ENCODE results near the gene NDUFS4. TPM values are rescaled to one million over a fixed set of nuclear protein-coding genes. Genes with fewer than 3 reads are reported as not detected.
"Not testable (repeated sequence)": the region's sequence is repeated elsewhere in the genome, so short reads cannot be mapped to it uniquely, and the experiment has no call there.

The NDUFS4 gene
- total RNA-seq, 1 donor from 2014 or later: 71.8 TPM

GRCh38 chr5:53681079-53681478 lies 120.6 kb downstream of the NDUFS4 start:
- Mint-ChIP-seq H3K27ac (no peak overlapping the region), H3K27me3 (ENCODE audit: low read depth) (no peaks in the 10 kb centered on the region), H3K4me3 (no peak overlapping the region), H3K9me3 (peaks cover 6% of the 10 kb centered on the region), H3K4me1 (peaks cover 2% of the 10 kb centered on the region), H3K36me3 (peaks cover 16% of the 10 kb centered on the region)
- no peak for TF ChIP-seq CTCF (IDR thresholded peaks at IDR 0.05; ENCODE audit: unreplicated experiment)
- no peak for DNase-seq (ENCODE audit: low spot score in 2 of 2, unreplicated experiment in 2 of 2)

- H3K27ac Mint-ChIP-seq: no peak overlapping the region
- H3K27me3 Mint-ChIP-seq (ENCODE audit: low read depth): no peaks in the 10 kb centered on the region
- H3K4me3 Mint-ChIP-seq: no peak overlapping the region
- H3K36me3 Mint-ChIP-seq: peaks cover 54% of the 10 kb centered on the region
- no peaks in the 10 kb centered on the region for H3K4me1 Mint-ChIP-seq
- H3K9me3 Mint-ChIP-seq: peaks cover 66% of the 10 kb centered on the region
- DNase-seq (ENCODE audit: low spot score in 2 of 2, unreplicated experiment in 2 of 2): no peak
- no peak for TF ChIP-seq CTCF (IDR thresholded peaks at IDR 0.05; ENCODE audit: unreplicated experiment)
Observed at GRCh38 chr5:53691014-53691413, 130.6 kb downstream of the NDUFS4 start.

DNA sequence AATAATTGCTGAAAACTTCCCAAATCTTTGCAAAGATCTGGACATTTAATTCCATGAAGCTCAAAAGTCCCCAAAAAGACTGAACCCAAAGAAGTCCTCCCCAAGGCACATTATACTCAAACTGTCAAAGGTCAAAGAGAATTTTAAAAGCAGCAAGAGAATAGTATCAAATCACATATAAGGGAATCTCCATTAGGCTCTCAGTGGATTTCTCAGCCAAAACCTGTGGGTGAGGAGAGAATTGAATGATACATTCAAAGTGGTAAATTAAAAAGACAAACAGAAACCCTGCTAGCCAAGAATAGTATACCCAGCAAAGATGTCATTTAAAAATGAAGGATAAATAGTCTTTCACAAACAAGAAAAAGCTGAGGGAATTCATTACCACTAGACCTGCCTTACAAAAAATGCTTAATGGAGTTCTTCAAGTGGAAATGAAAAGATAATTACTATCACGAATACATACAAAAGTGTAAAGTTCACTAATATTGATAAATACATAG lies 134.1 kb downstream of the NDUFS4 start:
- no peak overlapping the region for H3K4me3 Mint-ChIP-seq
- H3K27me3 Mint-ChIP-seq (ENCODE audit: low read depth): no peaks in the 10 kb centered on the region

DNA sequence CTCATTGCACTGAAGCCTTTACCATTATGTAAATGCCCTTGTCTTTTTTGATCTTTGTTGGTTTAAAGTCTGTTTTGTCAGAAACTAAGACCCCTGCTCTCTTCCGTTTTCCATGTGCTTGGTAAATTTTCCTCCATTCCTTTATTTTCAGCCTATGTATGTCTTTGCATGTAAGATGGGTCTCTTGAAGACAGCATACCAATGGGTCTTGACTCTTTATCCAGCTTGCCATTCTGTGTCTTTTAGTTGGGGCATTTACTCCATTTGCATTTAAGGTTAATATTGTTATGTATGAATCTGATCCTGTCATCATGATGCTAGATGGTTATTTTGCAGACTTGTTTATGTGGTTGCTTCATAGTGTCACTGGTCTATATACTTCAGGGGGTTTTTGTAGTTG lies 150.0 kb downstream of the NDUFS4 start:
- not testable (repeated sequence) for H3K4me3 Mint-ChIP-seq; H3K27me3 Mint-ChIP-seq (ENCODE audit: low read depth); DNase-seq (ENCODE audit: low spot score in 2 of 2, unreplicated experiment in 2 of 2); H3K36me3 Mint-ChIP-seq; H3K4me1 Mint-ChIP-seq; H3K27ac Mint-ChIP-seq
- H3K9me3 Mint-ChIP-seq: peaks cover 66% of the 10 kb centered on the region

More for the DNA sequence above, 134.1 kb downstream of the NDUFS4 start:
- Mint-ChIP-seq H3K36me3 (peaks cover 32% of the 10 kb centered on the region), H3K27ac (no peak overlapping the region), H3K4me1 (no peaks in the 10 kb centered on the region), H3K9me3 (peaks cover 73% of the 10 kb centered on the region)
- no peak for DNase-seq (ENCODE audit: low spot score in 2 of 2, unreplicated experiment in 2 of 2)
- TF ChIP-seq CTCF (IDR thresholded peaks at IDR 0.05; ENCODE audit: unreplicated experiment): no peak

GRCh38 chr5:53712327-53712726 lies 151.9 kb downstream of the NDUFS4 start:
- Mint-ChIP-seq H3K9me3 (peaks cover 61% of the 10 kb centered on the region), H3K36me3 (peaks cover 5% of the 10 kb centered on the region), H3K27ac (no peak overlapping the region), H3K4me3 (no peak overlapping the region), H3K4me1 (no peaks in the 10 kb centered on the region), H3K27me3 (ENCODE audit: low read depth) (no peaks in the 10 kb centered on the region)
- DNase-seq (ENCODE audit: low spot score in 2 of 2, unreplicated experiment in 2 of 2): no peak
- TF ChIP-seq CTCF (IDR thresholded peaks at IDR 0.05; ENCODE audit: unreplicated experiment): no peak

DNA sequence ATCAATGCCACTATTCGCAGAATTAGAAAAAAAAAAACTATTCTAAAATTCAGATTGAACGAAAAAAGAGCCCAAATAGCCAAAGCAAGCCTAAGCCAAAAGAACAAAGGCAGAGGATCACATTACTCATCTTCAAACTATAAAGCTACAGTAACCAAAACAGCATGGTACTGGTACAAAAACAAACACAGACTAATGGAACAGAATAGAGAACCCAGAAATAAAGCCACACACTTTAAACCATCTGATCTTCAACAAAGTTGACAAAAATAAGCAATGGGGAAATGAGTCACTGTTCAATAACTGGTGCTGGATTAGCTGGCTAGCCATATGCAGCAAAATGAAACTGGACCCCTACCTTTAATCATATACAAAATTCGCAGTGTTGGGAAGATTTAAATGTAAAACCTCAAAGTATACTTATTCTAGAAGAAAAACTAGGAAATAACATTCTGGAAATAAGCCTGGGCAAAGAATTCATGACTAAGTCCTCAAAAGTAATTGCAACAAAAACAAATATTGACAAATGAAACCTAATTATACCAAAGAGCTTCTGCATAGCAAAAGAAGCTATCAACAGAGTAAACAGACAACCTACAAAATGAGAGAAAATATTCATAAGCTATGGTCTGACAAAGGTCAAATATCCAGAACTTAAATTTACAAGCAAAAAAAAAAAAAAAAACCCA lies 153.7 kb downstream of the NDUFS4 start:
- Mint-ChIP-seq H3K36me3 (peaks cover 4% of the 10 kb centered on the region), H3K27ac (no peak overlapping the region), H3K9me3 (peaks cover 55% of the 10 kb centered on the region), H3K27me3 (ENCODE audit: low read depth) (no peaks in the 10 kb centered on the region), H3K4me1 (no peaks in the 10 kb centered on the region), H3K4me3 (no peak overlapping the region)
- no peak for DNase-seq (ENCODE audit: low spot score in 2 of 2, unreplicated experiment in 2 of 2)
- no peak for TF ChIP-seq CTCF (IDR thresholded peaks at IDR 0.05; ENCODE audit: unreplicated experiment)

Data from mesothelial cell of epicardium (in vitro differentiated cells).